OCI-LY7 (cell line): ENCODE measurements around the gene ZFYVE9.

Source experiments
- CTCF ChIP-seq: fragments of 200-600 bp; sonication (generic); conservative IDR thresholded peaks from 2 replicates; pipeline ENCODE4 v1.5.1; 2014; ENCODE audit warnings: mild to moderate bottlenecking, antibody characterized with exemption, low read length, moderate library complexity, mixed read lengths
- EZH2phosphoT487 ChIP-seq: fragments of 200-600 bp; sonication (generic); IDR thresholded peaks from 2 replicates; pipeline ENCODE4 v1.6.1; 2018; ENCODE audit warnings: low read depth, borderline replicate concordance, mild to moderate bottlenecking, mixed run types, antibody characterized with exemption, low read length, moderate library complexity, mixed read lengths

- TF ChIP-seq CTCF (no peak), EZH2phosphoT487 (no peak)
These were observed 206.9 kb downstream of the ZFYVE9 start for GRCh38 chr1:52348704-52349300.
